MM.1S (cell line): ENCODE data around the gene RIPK1.

Experiments used
- DNase-seq: peaks from one replicate; pipeline ENCODE4 v3.0.0-alpha.2; 2015
- H2AFZ ChIP-seq: fragments of 300-600 bp; sonication (generic); 2 replicates; pipeline ENCODE4 v1.6.0; 2016; ENCODE audit warnings: antibody characterized with exemption, low read length
- H3F3A ChIP-seq: fragments of 300-600 bp; sonication (generic); 2 replicates; pipeline ENCODE4 v1.6.1; 2016; ENCODE audit warnings: mild to moderate bottlenecking, antibody characterized with exemption, low read length, moderate library complexity, mixed read lengths; ENCODE audit not compliant: insufficient read depth
- H3K27ac ChIP-seq: fragments of 300-600 bp; sonication (generic); 2 replicates; pipeline ENCODE4 v1.5.1; 2016; ENCODE audit warnings: mild to moderate bottlenecking, low read length
- H3K27me3 ChIP-seq: fragments of 300-600 bp; sonication (generic); replicated peaks from 2 replicates; pipeline ENCODE4 v1.6.0; 2016; ENCODE audit warnings: low read length; ENCODE audit not compliant: insufficient read depth
- H3K36me3 ChIP-seq: fragments of 300-600 bp; sonication (generic); replicated peaks from 2 replicates; pipeline ENCODE4 v1.6.1; 2016; ENCODE audit warnings: mild to moderate bottlenecking, low read length, mixed read lengths; ENCODE audit not compliant: insufficient read depth
- H3K4me1 ChIP-seq: fragments of 300-600 bp; sonication (generic); 2 replicates; pipeline ENCODE4 v1.6.1; 2016; ENCODE audit warnings: low read length, mixed read lengths
- H3K4me2 ChIP-seq: fragments of 300-600 bp; sonication (generic); 2 replicates; pipeline ENCODE4 v1.6.0; 2016; ENCODE audit warnings: low read depth, low read length
- H3K4me3 ChIP-seq: fragments of 300-600 bp; sonication (generic); 2 replicates; pipeline ENCODE4 v1.5.1; 2016; ENCODE audit warnings: low read length, mixed read lengths
- H3K79me2 ChIP-seq: fragments of 300-600 bp; sonication (generic); 2 replicates; pipeline ENCODE4 v1.6.1; 2016; ENCODE audit warnings: mixed run types, low read length, mixed read lengths
- H3K9ac ChIP-seq: fragments of 300-600 bp; sonication (generic); 2 replicates; pipeline ENCODE4 v1.6.1; 2016; ENCODE audit warnings: low read length, mixed read lengths
- H3K9me2 ChIP-seq: fragments of 300-600 bp; sonication (generic); replicated peaks from 2 replicates; pipeline ENCODE4 v1.6.1; 2016; ENCODE audit warnings: mild to moderate bottlenecking, low read length, mixed read lengths; ENCODE audit not compliant: insufficient read depth
- H3K9me3 ChIP-seq: fragments of 300-600 bp; sonication (generic); replicated peaks from 2 replicates; pipeline ENCODE4 v1.6.1; 2016; ENCODE audit warnings: mild to moderate bottlenecking, low read length, mixed read lengths; ENCODE audit not compliant: insufficient read depth
- H4K20me1 ChIP-seq: fragments of 300-600 bp; sonication (generic); 2 replicates; pipeline ENCODE4 v1.6.1; 2016; ENCODE audit warnings: mild to moderate bottlenecking, low read length, moderate library complexity, mixed read lengths; ENCODE audit not compliant: insufficient read depth
- CTCF ChIP-seq: fragments of 300-600 bp; sonication (generic); IDR thresholded peaks from 2 replicates; pipeline ENCODE4 v1.5.1; 2016; ENCODE audit warnings: antibody characterized with exemption, low read length, mixed read lengths
- EZH2 ChIP-seq: fragments of 300-600 bp; sonication (generic); optimal IDR thresholded peaks from 2 replicates; pipeline ENCODE3; 2017; ENCODE audit warnings: low read depth, mild to moderate bottlenecking, antibody characterized with exemption, low read length, mixed read lengths
- EZH2phosphoT487 ChIP-seq: fragments of 300-600 bp; sonication (generic); IDR thresholded peaks from 2 replicates; pipeline ENCODE4 v1.6.1; 2018; ENCODE audit warnings: antibody characterized with exemption, low read length

RIPK1 gene

GRCh38 chr6:3124667-3125066, 56.4 kb downstream of the RIPK1 start:
- no peaks in the 10 kb centered on the region for H3K36me3 ChIP-seq
- TF ChIP-seq EZH2 = no peak
- TF ChIP-seq CTCF = no peak
- no peak overlapping the region for H3K4me2 ChIP-seq
- DNase-seq = no peak
- H3K4me1 ChIP-seq = no peaks in the 10 kb centered on the region
- H4K20me1 ChIP-seq = no peaks in the 10 kb centered on the region
- no peaks in the 10 kb centered on the region for H3F3A ChIP-seq
- no peaks in the 10 kb centered on the region for H3K79me2 ChIP-seq
- no peaks in the 10 kb centered on the region for H3K9me2 ChIP-seq
- H3K4me3 ChIP-seq = no peak overlapping the region
- 0 out of 2 replicates have a peak, but pooled peaks cover 3% of the 10 kb centered on the region for H3K27me3 ChIP-seq
- H2AFZ ChIP-seq = no peak overlapping the region
- no peaks in the 10 kb centered on the region for H3K9me3 ChIP-seq
- no peak overlapping the region for H3K9ac ChIP-seq
- no peak overlapping the region for H3K27ac ChIP-seq

GRCh38 chr6:3125815-3126214, 57.5 kb downstream of the RIPK1 start:
- no peak overlapping the region for H3K9ac ChIP-seq
- H3F3A ChIP-seq = no peaks in the 10 kb centered on the region
- H3K4me3 ChIP-seq = no peak overlapping the region
- H4K20me1 ChIP-seq = no peaks in the 10 kb centered on the region
- H3K79me2 ChIP-seq = no peaks in the 10 kb centered on the region
- no peak overlapping the region for H3K4me2 ChIP-seq
- H3K9me2 ChIP-seq = no peaks in the 10 kb centered on the region
- DNase-seq = no peak
- H3K9me3 ChIP-seq = no peaks in the 10 kb centered on the region
- 0 out of 2 replicates have a peak, but pooled peaks cover 3% of the 10 kb centered on the region for H3K27me3 ChIP-seq
- no peak overlapping the region for H3K27ac ChIP-seq
- TF ChIP-seq EZH2 (no peak), CTCF (no peak), EZH2phosphoT487 (no peak)
- H2AFZ ChIP-seq = no peak overlapping the region
- no peaks in the 10 kb centered on the region for H3K36me3 ChIP-seq
- H3K4me1 ChIP-seq = no peaks in the 10 kb centered on the region

- H3K4me1 ChIP-seq = no peaks in the 10 kb centered on the region
- H3F3A ChIP-seq = no peaks in the 10 kb centered on the region
- H3K4me2 ChIP-seq = no peak overlapping the region
- H3K9ac ChIP-seq = no peak overlapping the region
- no peak overlapping the region for H3K4me3 ChIP-seq
- TF ChIP-seq EZH2 (no peak), EZH2phosphoT487 (no peak), CTCF (no peak)
- no peaks in the 10 kb centered on the region for H3K9me3 ChIP-seq
- H3K36me3 ChIP-seq = no peaks in the 10 kb centered on the region
- H3K9me2 ChIP-seq = no peaks in the 10 kb centered on the region
- H3K27ac ChIP-seq = no peak overlapping the region
- H3K79me2 ChIP-seq = no peaks in the 10 kb centered on the region
- H3K27me3 ChIP-seq = 0 out of 2 replicates have a peak, but pooled peaks cover 3% of the 10 kb centered on the region
- no peak overlapping the region for H2AFZ ChIP-seq
- no peak for DNase-seq
- no peaks in the 10 kb centered on the region for H4K20me1 ChIP-seq
Observed at GRCh38 chr6:3128356-3129108, 60.2 kb downstream of the RIPK1 start.
